Ishikawa (cell line): ENCODE results near the gene OSBPL10.

Experiments
- CEBPB ChIP-seq: IDR thresholded peaks from 2 replicates; pipeline ENCODE4 v1.6.1; 2012
- CREB1 ChIP-seq: IDR thresholded peaks from 2 replicates; pipeline ENCODE4 v1.6.1; 2012; ENCODE audit warnings: low read depth
- EGR1 ChIP-seq: IDR thresholded peaks from 2 replicates; pipeline ENCODE4 v1.6.1; 2012
- EP300 ChIP-seq: IDR thresholded peaks from 2 replicates; pipeline ENCODE4 v1.6.1; 2012; ENCODE audit warnings: borderline replicate concordance
- MAX ChIP-seq: IDR thresholded peaks from 2 replicates; pipeline ENCODE4 v1.6.1; 2012
- RAD21 ChIP-seq: IDR thresholded peaks from 2 replicates; pipeline ENCODE4 v1.6.1; 2012; ENCODE audit warnings: low read depth

GRCh38 chr3:31680072-31680870 lies 300.8 kb downstream of the OSBPL10 start:
- TF ChIP-seq EP300 = no peak
- TF ChIP-seq RAD21 = no peak
- TF ChIP-seq CREB1 = no peak
- TF ChIP-seq EGR1 = no peak
- no peak for TF ChIP-seq CEBPB
- TF ChIP-seq MAX = no peak
